A549 (cell line): ENCODE data around the gene PDGFA. TPM values are rescaled to one million over a fixed set of nuclear protein-coding genes. Genes with fewer than 3 reads are reported as not detected.

ENCODE experiments used
- ATAC-seq, 2 experiments: fragments of 200-7000 bp in 1 of 2; fragments of >200 bp in 1 of 2; cut with Nextera tagmentation in 1 of 2; cut with Tn5 transposase in 1 of 2; 3 replicates each; pipeline versions ENCODE4 v1.8.0 to v1.9.1; 2018 to 2020; ENCODE audit warnings: mild to moderate bottlenecking in 1 of 2, moderate library complexity in 1 of 2
- CTCF ChIA-PET: fragments of 300-600 bp; sonication (Branson Sonifier 250); formaldehyde crosslinking; extraction: SDS; loops from one replicate; lab custom pipeline; 2021; ENCODE audit warnings: antibody characterized with exemption, inconsistent platforms; lab: Yijun Ruan, JAX
- POLR2A ChIA-PET: fragments of 350-600 bp; formaldehyde crosslinking; extraction: SDS; loops from one replicate; lab custom pipeline; 2021; ENCODE audit warnings: antibody characterized with exemption, inconsistent platforms; lab: Yijun Ruan, JAX
- DNase-seq, 2 experiments: peaks; one replicate each; pipeline versions ENCODE4 v3.0.0 to v3.0.0-alpha.2; 2011 to 2016; ENCODE audit warnings: low read depth in 1 of 2, low spot score in 1 of 2
- FAIRE-seq: peaks from 2 replicates; lab custom pipeline; 2011; peaks lifted over from hg19 to GRCh38; lab: Jason Lieb, UNC
- H3K27ac ChIP-seq, 2 experiments: fragments of >200 bp; sonication (Bioruptor Twin); formaldehyde crosslinking; 3 replicates each; pipeline ENCODE4 v1.5.1; 2016 to 2017
- H3K4me1 ChIP-seq: fragments of >200 bp; sonication (Bioruptor Twin); formaldehyde crosslinking; 3 replicates; pipeline ENCODE4 v1.6.1; 2016
- H3K4me2 ChIP-seq: fragments of >200 bp; sonication (Bioruptor Twin); formaldehyde crosslinking; 3 replicates; pipeline ENCODE4 v1.6.1; 2016
- H3K4me3 ChIP-seq: fragments of >200 bp; sonication (Bioruptor Twin); formaldehyde crosslinking; 3 replicates; pipeline ENCODE4 v1.5.1; 2016
- H3K9me3 ChIP-seq: fragments of >200 bp; sonication (Bioruptor Twin); formaldehyde crosslinking; 3 replicates; pipeline ENCODE4 v1.6.1; 2016
- CBX8 ChIP-seq: fragments of 200-600 bp; sonication (generic); IDR thresholded peaks from 2 replicates; pipeline ENCODE4 v1.6.1; 2016
- ELK1 ChIP-seq: fragments of 150-350 bp; IDR thresholded peaks from 2 replicates; pipeline ENCODE4 v1.6.1; 2014; ENCODE audit warnings: low read depth, mild to moderate bottlenecking, low read length
- FOSB ChIP-seq: fragments of 250-450 bp; sonication (Bioruptor Pico); IDR thresholded peaks from 2 replicates; pipeline ENCODE4 v1.5.0; 2020; ENCODE audit warnings: mild to moderate bottlenecking, moderate library complexity
- FOSL2 ChIP-seq, 2 experiments: fragments of 450-650 bp in 1 of 2; fragments of >200 bp in 1 of 2; sonication (Bioruptor Twin) in 1 of 2; formaldehyde crosslinking; IDR thresholded peaks; 2 replicates each; pipeline versions ENCODE4 v1.5.0 to v1.6.1; 2016 to 2020; ENCODE audit warnings: mild to moderate bottlenecking in 1 of 2, moderate library complexity in 1 of 2
- FOXS1 ChIP-seq: fragments of 250-450 bp; sonication (Bioruptor Pico); IDR thresholded peaks from 2 replicates; pipeline ENCODE4 v1.5.0; 2020; ENCODE audit warnings: mild to moderate bottlenecking, moderate library complexity
- HES2 ChIP-seq: fragments of >200 bp; sonication (Bioruptor Twin); formaldehyde crosslinking; IDR thresholded peaks from 2 replicates; pipeline ENCODE4 v1.6.1; 2016
- HMGXB4 ChIP-seq: fragments of 250-450 bp; sonication (Bioruptor Pico); IDR thresholded peaks from 2 replicates; pipeline ENCODE4 v1.5.0; 2021; ENCODE audit warnings: mild to moderate bottlenecking, moderate library complexity, borderline replicate concordance
- MYC ChIP-seq: IDR thresholded peaks from 2 replicates; pipeline ENCODE4 v1.6.1; 2012; ENCODE audit warnings: mild to moderate bottlenecking, inconsistent platforms, low read length, improper control_type of control experiment, borderline replicate concordance
- NR3C1 ChIP-seq: fragments of >200 bp; sonication (Bioruptor Twin); formaldehyde crosslinking; IDR thresholded peaks from 3 replicates; pipeline ENCODE4 v1.6.1; 2017
- PBX3 ChIP-seq: IDR thresholded peaks from 2 replicates; pipeline ENCODE4 v1.6.1; 2012
- POLR2AphosphoS2 ChIP-seq: conservative IDR thresholded peaks from 2 replicates; pipeline ENCODE4 v1.6.1; 2012; ENCODE audit warnings: low read length, improper control_type of control experiment, inconsistent platforms
- RARB ChIP-seq: fragments of 250-450 bp; sonication (Bioruptor Pico); IDR thresholded peaks from 2 replicates; pipeline ENCODE4 v1.8.0; 2021; ENCODE audit warnings: mild to moderate bottlenecking, moderate library complexity
- RCOR1 ChIP-seq: fragments of 150-350 bp; IDR thresholded peaks from 2 replicates; pipeline ENCODE4 v1.6.1; 2014; ENCODE audit warnings: antibody characterized with exemption, low read length, low read depth
- SREBF2 ChIP-seq: fragments of 450-650 bp; IDR thresholded peaks from 2 replicates; pipeline ENCODE4 v1.6.1; 2014; ENCODE audit warnings: mild to moderate bottlenecking, moderate library complexity
- USF2 ChIP-seq: fragments of 450-650 bp; IDR thresholded peaks from 2 replicates; pipeline ENCODE4 v1.6.1; 2014; ENCODE audit warnings: antibody characterized with exemption
- WGBS: methylation state at CpG from one replicate; pipeline ENCODE4 v1.1.6; 2017; ENCODE audit errors: missing lambda C conversion rate; 5-methylcytosine and 5-hydroxymethylcytosine counted together
- polyA plus RNA-seq, 4 experiments: library from polyadenylated mRNA; depleted of rRNA in 3 of 4; stranded (reverse); fragments of >200 nt; fragmentation: RNase III in 1 of 4; extraction: RNeasy Plus Mini Kit Qiagen cat#74134 plus additional on column Dnase treatment in 1 of 4; gene quantifications; 2 replicates in 3 of 4; 3 replicates in 1 of 4; pipeline ENCODE4 v1.2.3, GENCODE V29; 2011 to 2017

Gene PDGFA
- polyA plus RNA-seq, 2 of the 4 experiments (the other 2 are of a cell fraction) = 12.8 to 14.9 TPM

- TF ChIP-seq HMGXB4 (CRISPR knock-in tag) = no peak
- no peak for TF ChIP-seq HES2
These were observed 29.0 kb downstream of the PDGFA start (continued) for GRCh38 chr7:490461-491291.

- Histone ChIP-seq H3K4me3 (no peak overlapping the region), H3K27ac (no peak overlapping the region), H3K9me3 (no peaks in the 10 kb centered on the region), H3K4me2 (no peak overlapping the region), H3K4me1 (no peaks in the 10 kb centered on the region)
- 21% methylated on average over 3 of the region's 4 CpGs for WGBS
- CTCF ChIA-PET = interaction anchor here (1.4 kb wide), 1 partner anchor 30 kb away, joined by 3 read pairs; the partner anchor contains the start of gene PDGFA
- no peak for TF ChIP-seq PBX3
- POLR2A ChIA-PET = no interaction called here
- FAIRE-seq (no peak), ATAC-seq (no peak), DNase-seq (no peak)
These were observed 29.8 kb downstream of the PDGFA start for GRCh38 chr7:489876-490275.

GRCh38 chr7:486216-486743 is 33.4 kb downstream of the PDGFA start:
- DNase-seq = no peak
- POLR2A ChIA-PET = no interaction called here
- no peak for ATAC-seq
- FAIRE-seq = no peak
- 82% methylated on average over 15 of the region's 16 CpGs for WGBS
- Histone ChIP-seq H3K4me3 (no peak overlapping the region), H3K4me2 (no peak overlapping the region), H3K27ac (no peak overlapping the region), H3K4me1 (no peaks in the 10 kb centered on the region), H3K9me3 (no peaks in the 10 kb centered on the region)
- CTCF ChIA-PET = no interaction called here
- TF ChIP-seq NR3C1 (no peak), POLR2AphosphoS2 (no peak), RCOR1 (no peak), SREBF2 (no peak), ELK1 (no peak), MYC (no peak), FOXS1 (CRISPR knock-in tag) (no peak), CBX8 (no peak), USF2 (no peak), RARB (CRISPR knock-in tag) (no peak), FOSL2 (IDR thresholded peaks at IDR 0.05) (no peak), FOSL2 (CRISPR knock-in tag; IDR thresholded peaks at IDR 0.05) (no peak), FOSB (no peak), PBX3 (no peak)
